ENCODE results near the gene ASZ1.

ASZ1 gene

GRCh38 chr7:117346161-117346560, 81.1 kb downstream of the ASZ1 start:
- DNase-seq (ENCODE audit: low read depth), result no peak

GRCh38 chr7:117338020-117338419, 89.3 kb downstream of the ASZ1 start:
- no peak for DNase-seq (ENCODE audit: low read depth)

- no peak for DNase-seq (ENCODE audit: low read depth)
These were observed 94.1 kb downstream of the ASZ1 start for GRCh38 chr7:117333168-117333567.

GRCh38 chr7:117332031-117332430, 95.3 kb downstream of the ASZ1 start:
- DNase-seq (ENCODE audit: low read depth), result no peak

- DNase-seq (ENCODE audit: low read depth), result no peak
These were observed 101.5 kb downstream of the ASZ1 start for GRCh38 chr7:117325836-117326235.

GRCh38 chr7:117324960-117325359, 102.3 kb downstream of the ASZ1 start:
- no peak for DNase-seq (ENCODE audit: low read depth)

- no peak for DNase-seq (ENCODE audit: low read depth)
These were observed 103.2 kb downstream of the ASZ1 start for GRCh38 chr7:117323851-117324711.

GRCh38 chr7:117323305-117323850, 103.9 kb downstream of the ASZ1 start:
- DNase-seq (ENCODE audit: low read depth), result no peak

GRCh38 chr7:117322741-117323304, 104.5 kb downstream of the ASZ1 start, which contains the start of gene WNT2:
TSS of gene WNT2 (minus strand) at chr7:117323058. CDS start at chr7:117322989, 69 bp downstream.
- DNase-seq (ENCODE audit: low read depth), result no peak

GRCh38 chr7:117320523-117320922, 106.8 kb downstream of the ASZ1 start:
- no peak for DNase-seq (ENCODE audit: low read depth)

GRCh38 chr7:117319181-117319580, 108.1 kb downstream of the ASZ1 start:
- no peak for DNase-seq (ENCODE audit: low read depth)

- no peak for DNase-seq (ENCODE audit: low read depth)
These were observed 113.7 kb downstream of the ASZ1 start for GRCh38 chr7:117313582-117313981.
